CD14-positive monocyte (primary cell): ENCODE results near the gene GAP43. TPM values are rescaled to one million over a fixed set of nuclear protein-coding genes. Genes with fewer than 3 reads are reported as not detected.

Experiments
- DNase-seq, 3 donors: peaks; one replicate each; pipeline ENCODE4 v3.0.0-alpha.2; 2011 to 2022
- H2AFZ ChIP-seq: 2 replicates; pipeline ENCODE4 v1.6.0; 2012; ENCODE audit warnings: mild to moderate bottlenecking, low read depth, low read length, inconsistent platforms; ENCODE audit not compliant: insufficient read depth, poor library complexity, severe bottlenecking
- H3K27ac ChIP-seq, 2 donors: 1 replicate in 1 of 2; 2 replicates in 1 of 2; pipeline ENCODE4 v1.5.1; 2012 to 2013; ENCODE audit warnings: low read length in 2 of 2, control low read depth in 1 of 2, inconsistent platforms in 1 of 2, low read depth in 1 of 2, mild to moderate bottlenecking in 1 of 2
- H3K27me3 ChIP-seq, 2 donors: one replicate each; pipeline versions ENCODE4 v1.6.0 to v1.6.1; 2011 to 2013; ENCODE audit warnings: low read length in 2 of 2; ENCODE audit not compliant: control insufficient read depth in 2 of 2, insufficient read depth in 2 of 2
- H3K36me3 ChIP-seq, 2 donors: replicated peaks in 1 of 2; 1 replicate in 1 of 2; 2 replicates in 1 of 2; pipeline versions ENCODE4 v1.5.1 to v1.6.1; 2012 to 2013; ENCODE audit warnings: low read length in 2 of 2, control low read depth in 1 of 2, inconsistent platforms in 1 of 2, mild to moderate bottlenecking in 1 of 2; ENCODE audit not compliant: insufficient read depth in 2 of 2, control insufficient read depth in 1 of 2
- H3K4me1 ChIP-seq, 2 donors: 1 replicate in 1 of 2; 2 replicates in 1 of 2; pipeline versions ENCODE4 v1.5.1 to v1.6.1; 2012 to 2013; ENCODE audit warnings: low read length in 2 of 2, control low read depth in 1 of 2, inconsistent platforms in 1 of 2, mild to moderate bottlenecking in 1 of 2, moderate library complexity in 1 of 2; ENCODE audit not compliant: insufficient read depth in 2 of 2, control insufficient read depth in 1 of 2
- H3K4me2 ChIP-seq: replicated peaks from 2 replicates; pipeline ENCODE3; 2012; ENCODE audit warnings: low read length, moderate library complexity, mild to moderate bottlenecking; ENCODE audit not compliant: poor library complexity, severe bottlenecking; ENCODE audit errors: extremely low read depth
- H3K4me3 ChIP-seq, 3 experiments: fragments of 200-600 bp in 1 of 3; sonication (generic) in 1 of 3; replicated peaks in 1 of 3; 1 replicate in 2 of 3; 2 replicates in 1 of 3; pipeline ENCODE4 v1.5.1; 2011 to 2013; ENCODE audit warnings: low read length in 3 of 3, mild to moderate bottlenecking in 3 of 3, control low read depth in 2 of 3, low read depth in 2 of 3, inconsistent platforms in 1 of 3, moderate library complexity in 1 of 3
- H3K79me2 ChIP-seq: 2 replicates; pipeline ENCODE4 v1.6.0; 2012; ENCODE audit warnings: mild to moderate bottlenecking, control low read depth, inconsistent platforms, low read length, moderate library complexity; ENCODE audit not compliant: insufficient read depth
- H3K9ac ChIP-seq: 2 replicates; pipeline ENCODE4 v1.6.0; 2017; ENCODE audit warnings: low read length, mild to moderate bottlenecking; ENCODE audit not compliant: insufficient read depth, poor library complexity, severe bottlenecking
- H3K9me3 ChIP-seq, 2 donors: replicated peaks in 1 of 2; 1 replicate in 1 of 2; 2 replicates in 1 of 2; pipeline versions ENCODE4 v1.5.1 to v1.6.1; 2012 to 2013; ENCODE audit warnings: low read length in 2 of 2, control low read depth in 1 of 2; ENCODE audit not compliant: control insufficient read depth in 1 of 2, insufficient read depth in 1 of 2
- H4K20me1 ChIP-seq: 2 replicates; pipeline ENCODE4 v1.6.0; 2012; ENCODE audit warnings: mild to moderate bottlenecking, low read length, control low read depth, moderate library complexity; ENCODE audit not compliant: insufficient read depth
- H3K27ac Mint-ChIP-seq, 7 donors: one replicate each; pipeline ENCODE4 v1.8.0; 2020; ENCODE audit warnings: mild to moderate bottlenecking in 7 of 7, mixed read lengths in 7 of 7, moderate library complexity in 6 of 7, inconsistent platforms in 2 of 7
- H3K27me3 Mint-ChIP-seq, 3 donors: one replicate each; pipeline ENCODE4 v1.8.0; 2021 to 2022; ENCODE audit warnings: low read depth in 3 of 3, mild to moderate bottlenecking in 3 of 3, mixed read lengths in 3 of 3, moderate library complexity in 3 of 3, inconsistent platforms in 1 of 3
- H3K36me3 Mint-ChIP-seq, 2 donors: one replicate each; pipeline ENCODE4 v1.8.0; 2020; ENCODE audit warnings: mixed read lengths in 2 of 2, inconsistent platforms in 1 of 2, mild to moderate bottlenecking in 1 of 2
- H3K4me1 Mint-ChIP-seq: one replicate; pipeline ENCODE4 v1.8.0; 2020; ENCODE audit warnings: mild to moderate bottlenecking, mixed read lengths
- H3K4me3 Mint-ChIP-seq, 2 donors: one replicate each; pipeline ENCODE4 v1.8.0; 2020; ENCODE audit warnings: mild to moderate bottlenecking in 2 of 2, mixed read lengths in 2 of 2, moderate library complexity in 1 of 2
- H3K9me3 Mint-ChIP-seq, 7 donors: one replicate each; pipeline ENCODE4 v1.8.0; 2020 to 2022; ENCODE audit warnings: mixed read lengths in 7 of 7, mild to moderate bottlenecking in 6 of 7, moderate library complexity in 6 of 7, inconsistent platforms in 2 of 7
- WGBS: methylation state at CpG from one replicate; pipeline ENCODE4 v1.1.5; 2013; ENCODE audit warnings: missing lambda C conversion rate; ENCODE audit not compliant: insufficient coverage; 5-methylcytosine and 5-hydroxymethylcytosine counted together
- intact Hi-C, 2 donors: fragments of 100-400 bp; cut with micrococcal nuclease; formaldehyde crosslinking; loops; one replicate each; pipeline versions ENCODE4 v1.15.0 to v1.15.1; 2023
- polyA plus RNA-seq, 3 donors: library from polyadenylated mRNA; depleted of rRNA in 1 of 3; unstranded in 2 of 3; stranded (reverse) in 1 of 3; fragments of 300-500 nt in 2 of 3; fragments of >200 nt in 1 of 3; fragmentation: Illumina TruSeq in 2 of 3; gene quantifications; 1 replicate in 2 of 3; 2 replicates in 1 of 3; pipeline ENCODE4 v1.2.3, GENCODE V29; 2012 to 2021
- TF ChIP-seq, protein P1 (sequence below): fragments of 200-600 bp; IDR thresholded peaks from one replicate; pipeline ENCODE4 v1.8.0; 2022; ENCODE audit warnings: antibody characterized with exemption, mild to moderate bottlenecking

Gene GAP43
- polyA plus RNA-seq, 3 donors = not detected

- Histone ChIP-seq H2AFZ (no peak overlapping the region), H4K20me1 (no peaks in the 10 kb centered on the region), H3K9ac (no peak overlapping the region), H3K79me2 (no peaks in the 10 kb centered on the region), H3K27me3 (peaks cover 9 to 10% of the 10 kb centered on the region in 2 donors), H3K4me1 (no peaks in the 10 kb centered on the region), H3K36me3 (no peaks in the 10 kb centered on the region), H3K4me2 (no peak overlapping the region), H3K27ac (no peak overlapping the region), H3K9me3 (no peaks in the 10 kb centered on the region), H3K4me3 (no peak overlapping the region)
- TF ChIP-seq, protein P1, sequence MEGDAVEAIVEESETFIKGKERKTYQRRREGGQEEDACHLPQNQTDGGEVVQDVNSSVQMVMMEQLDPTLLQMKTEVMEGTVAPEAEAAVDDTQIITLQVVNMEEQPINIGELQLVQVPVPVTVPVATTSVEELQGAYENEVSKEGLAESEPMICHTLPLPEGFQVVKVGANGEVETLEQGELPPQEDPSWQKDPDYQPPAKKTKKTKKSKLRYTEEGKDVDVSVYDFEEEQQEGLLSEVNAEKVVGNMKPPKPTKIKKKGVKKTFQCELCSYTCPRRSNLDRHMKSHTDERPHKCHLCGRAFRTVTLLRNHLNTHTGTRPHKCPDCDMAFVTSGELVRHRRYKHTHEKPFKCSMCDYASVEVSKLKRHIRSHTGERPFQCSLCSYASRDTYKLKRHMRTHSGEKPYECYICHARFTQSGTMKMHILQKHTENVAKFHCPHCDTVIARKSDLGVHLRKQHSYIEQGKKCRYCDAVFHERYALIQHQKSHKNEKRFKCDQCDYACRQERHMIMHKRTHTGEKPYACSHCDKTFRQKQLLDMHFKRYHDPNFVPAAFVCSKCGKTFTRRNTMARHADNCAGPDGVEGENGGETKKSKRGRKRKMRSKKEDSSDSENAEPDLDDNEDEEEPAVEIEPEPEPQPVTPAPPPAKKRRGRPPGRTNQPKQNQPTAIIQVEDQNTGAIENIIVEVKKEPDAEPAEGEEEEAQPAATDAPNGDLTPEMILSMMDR = no peak
- H3K27ac Mint-ChIP-seq = no peak overlapping the region
- WGBS = no CpG with 5 or more reads among the region's 3 CpGs
- no peak overlapping the region for H3K4me3 Mint-ChIP-seq
- intact Hi-C loops = no loop called here
- H3K36me3 Mint-ChIP-seq = no peaks in the 10 kb centered on the region
- H3K9me3 Mint-ChIP-seq = peaks cover 0 to 2% (median 0%) of the 10 kb centered on the region in 7 donors
- no peak for DNase-seq
- H3K4me1 Mint-ChIP-seq = no peaks in the 10 kb centered on the region
- H3K27me3 Mint-ChIP-seq = peaks cover 6 to 18% (median 16%) of the 10 kb centered on the region in 3 donors
Observed at GRCh38 chr3:115683773-115684172, 60.5 kb downstream of the GAP43 start.

DNA sequence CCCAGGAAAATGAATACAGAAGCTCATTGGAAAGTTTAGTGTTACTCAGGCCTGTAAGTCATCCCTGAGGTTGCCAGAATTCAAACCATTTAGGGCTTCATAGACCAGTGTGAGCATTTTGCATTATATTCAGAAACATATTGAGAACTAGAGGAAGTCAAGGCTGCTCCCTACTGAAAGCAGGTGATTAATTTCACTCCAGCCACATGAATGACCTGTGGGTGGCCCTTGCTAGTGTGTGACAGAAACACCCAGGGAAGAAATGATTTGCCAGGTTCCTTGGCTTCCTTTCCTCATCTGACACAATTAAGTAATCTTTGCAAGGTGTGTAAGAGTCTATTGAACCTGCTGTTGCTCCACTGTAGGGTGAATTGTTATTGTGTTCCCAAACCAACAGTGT, 61.8 kb downstream of the GAP43 start:
- H3K27me3 Mint-ChIP-seq = peaks cover 7 to 17% (median 10%) of the 10 kb centered on the region in 3 donors
- no peak overlapping the region for H3K4me3 ChIP-seq
- H3K9me3 Mint-ChIP-seq = no peaks in the 10 kb centered on the region
- no peak overlapping the region for H2AFZ ChIP-seq
- no peaks in the 10 kb centered on the region for H3K36me3 Mint-ChIP-seq
- H3K27ac Mint-ChIP-seq = no peak overlapping the region
- H4K20me1 ChIP-seq = no peaks in the 10 kb centered on the region
- H3K4me2 ChIP-seq = no peak overlapping the region
- H3K36me3 ChIP-seq = no peaks in the 10 kb centered on the region
- no peaks in the 10 kb centered on the region for H3K4me1 ChIP-seq
- H3K27ac ChIP-seq = no peak overlapping the region
- no peaks in the 10 kb centered on the region for H3K4me1 Mint-ChIP-seq
- H3K27me3 ChIP-seq = peaks cover 9 to 10% of the 10 kb centered on the region in 2 donors
- no peak overlapping the region for H3K4me3 Mint-ChIP-seq
- no peaks in the 10 kb centered on the region for H3K9me3 ChIP-seq
- TF ChIP-seq, protein P1 = no peak
- intact Hi-C loops = no loop called here
- no peaks in the 10 kb centered on the region for H3K79me2 ChIP-seq
- DNase-seq = no peak
- H3K9ac ChIP-seq = no peak overlapping the region
